ENCODE data around the gene QRICH2.

QRICH2 gene

GRCh38 chr17:76317535-76317934 lies 9.5 kb upstream of the QRICH2 start:
- H3K36me3 ChIP-seq (ENCODE audit: low read length), result 0 out of 2 replicates have a peak, but pooled peaks cover 3% of the 10 kb centered on the region
- no peak overlapping the region for H3K4me3 ChIP-seq (ENCODE audit: insufficient read depth, low read length, poor library complexity, severe bottlenecking)
- H3K9me3 ChIP-seq (ENCODE audit: insufficient read depth, low read length), result no peaks in the 10 kb centered on the region
- H3K9ac ChIP-seq (ENCODE audit: low read length), result no peak overlapping the region
- H3K9me2 ChIP-seq (replicated peaks; ENCODE audit: insufficient read depth, low read length), result no peaks in the 10 kb centered on the region
- no peaks in the 10 kb centered on the region for H3F3A ChIP-seq (ENCODE audit: insufficient read depth)
- H3K4me2 ChIP-seq (ENCODE audit: low read depth, low read length, poor library complexity, severe bottlenecking), result no peak overlapping the region
- no peaks in the 10 kb centered on the region for H4K20me1 ChIP-seq (ENCODE audit: low read depth, low read length)
- TF ChIP-seq CTCF (IDR thresholded peaks at IDR 0.05; ENCODE audit: insufficient read depth, low read length, poor library complexity, severe bottlenecking) (no peak), EZH2phosphoT487 (conservative IDR thresholded peaks at IDR 0.05; ENCODE audit: low read length) (no peak)
- H3K27me3 ChIP-seq (ENCODE audit: low read length), result no peaks in the 10 kb centered on the region
- H2AFZ ChIP-seq (ENCODE audit: low read depth, low read length, severe bottlenecking), result no peak overlapping the region
- H3K27ac ChIP-seq (ENCODE audit: low read depth, low read length), result no peak overlapping the region
- no peaks in the 10 kb centered on the region for H3K79me2 ChIP-seq (ENCODE audit: insufficient read depth, low read length)

DNA sequence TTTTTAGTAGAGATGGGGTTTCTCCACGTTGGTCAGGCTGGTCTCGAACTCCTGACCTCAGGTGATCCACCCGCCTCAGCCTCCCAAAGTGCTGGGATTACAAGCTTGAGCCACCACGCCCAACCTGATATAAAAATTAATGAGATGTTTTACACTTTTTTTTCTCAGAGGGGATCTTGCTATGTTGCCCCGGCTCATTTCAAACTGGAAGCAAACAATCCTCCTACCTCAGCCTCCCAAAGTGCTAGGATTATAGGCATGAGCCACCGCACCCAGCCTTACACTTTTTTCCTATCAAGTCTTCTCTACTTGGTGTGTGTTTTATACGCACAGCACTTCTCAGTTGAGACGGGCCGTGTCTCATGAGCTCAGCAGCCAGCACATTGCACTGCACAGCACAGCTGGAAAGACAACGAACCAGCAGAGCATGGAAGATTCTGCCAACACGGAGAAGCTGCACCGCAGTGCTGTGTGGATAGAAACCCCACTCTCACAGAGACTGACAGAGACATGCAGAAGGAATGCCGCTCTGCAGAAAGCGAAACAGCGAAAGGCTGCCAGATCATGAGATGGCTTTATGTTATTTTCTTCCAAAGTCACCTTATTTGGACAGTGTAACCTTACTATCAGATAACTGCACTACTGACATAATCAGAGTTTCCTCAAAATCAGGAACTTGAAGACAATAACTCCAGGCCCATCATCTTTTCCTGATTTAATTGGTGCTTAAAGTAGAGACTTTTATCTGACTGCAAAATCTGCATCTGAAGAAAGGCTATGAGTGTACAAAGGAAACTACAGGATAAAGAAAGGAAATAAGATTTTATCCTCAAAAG lies 6.5 kb upstream of the QRICH2 start:
- Histone ChIP-seq H3K9ac (ENCODE audit: low read length) (no peak overlapping the region), H3K9me3 (ENCODE audit: insufficient read depth, low read length) (no peaks in the 10 kb centered on the region), H4K20me1 (ENCODE audit: low read depth, low read length) (no peaks in the 10 kb centered on the region), H3K4me3 (ENCODE audit: insufficient read depth, low read length, poor library complexity, severe bottlenecking) (no peak overlapping the region), H3K9me2 (replicated peaks; ENCODE audit: insufficient read depth, low read length) (no peaks in the 10 kb centered on the region), H3K27me3 (ENCODE audit: low read length) (no peaks in the 10 kb centered on the region), H2AFZ (ENCODE audit: low read depth, low read length, severe bottlenecking) (no peak overlapping the region), H3K36me3 (ENCODE audit: low read length) (0 out of 2 replicates have a peak, but pooled peaks cover 3% of the 10 kb centered on the region), H3F3A (ENCODE audit: insufficient read depth) (no peaks in the 10 kb centered on the region), H3K4me2 (ENCODE audit: low read depth, low read length, poor library complexity, severe bottlenecking) (no peak overlapping the region), H3K27ac (ENCODE audit: low read depth, low read length) (no peak overlapping the region), H3K79me2 (ENCODE audit: insufficient read depth, low read length) (no peaks in the 10 kb centered on the region)
- TF ChIP-seq EZH2phosphoT487 (conservative IDR thresholded peaks at IDR 0.05; ENCODE audit: low read length) (no peak), CTCF (IDR thresholded peaks at IDR 0.05; ENCODE audit: insufficient read depth, low read length, poor library complexity, severe bottlenecking) (no peak)

GRCh38 chr17:76312735-76313134 lies 4.7 kb upstream of the QRICH2 start:
- Histone ChIP-seq H3F3A (ENCODE audit: insufficient read depth) (no peaks in the 10 kb centered on the region), H3K79me2 (ENCODE audit: insufficient read depth, low read length) (no peaks in the 10 kb centered on the region), H3K36me3 (ENCODE audit: low read length) (0 out of 2 replicates have a peak, but pooled peaks cover 3% of the 10 kb centered on the region), H3K27me3 (ENCODE audit: low read length) (no peaks in the 10 kb centered on the region), H3K9me2 (replicated peaks; ENCODE audit: insufficient read depth, low read length) (no peaks in the 10 kb centered on the region), H3K9me3 (ENCODE audit: insufficient read depth, low read length) (no peaks in the 10 kb centered on the region), H3K9ac (ENCODE audit: low read length) (no peak overlapping the region), H3K4me3 (ENCODE audit: insufficient read depth, low read length, poor library complexity, severe bottlenecking) (no peak overlapping the region), H2AFZ (ENCODE audit: low read depth, low read length, severe bottlenecking) (no peak overlapping the region), H3K4me2 (ENCODE audit: low read depth, low read length, poor library complexity, severe bottlenecking) (no peak overlapping the region), H3K27ac (ENCODE audit: low read depth, low read length) (no peak overlapping the region), H4K20me1 (ENCODE audit: low read depth, low read length) (no peaks in the 10 kb centered on the region)
- TF ChIP-seq CTCF (IDR thresholded peaks at IDR 0.05; ENCODE audit: insufficient read depth, low read length, poor library complexity, severe bottlenecking) (no peak), EZH2phosphoT487 (conservative IDR thresholded peaks at IDR 0.05; ENCODE audit: low read length) (no peak)
